Measurements from ENCODE around the gene RBM7. TPM values are rescaled to one million over a fixed set of nuclear protein-coding genes. Genes with fewer than 3 reads are reported as not detected.

Gene RBM7, protein sequence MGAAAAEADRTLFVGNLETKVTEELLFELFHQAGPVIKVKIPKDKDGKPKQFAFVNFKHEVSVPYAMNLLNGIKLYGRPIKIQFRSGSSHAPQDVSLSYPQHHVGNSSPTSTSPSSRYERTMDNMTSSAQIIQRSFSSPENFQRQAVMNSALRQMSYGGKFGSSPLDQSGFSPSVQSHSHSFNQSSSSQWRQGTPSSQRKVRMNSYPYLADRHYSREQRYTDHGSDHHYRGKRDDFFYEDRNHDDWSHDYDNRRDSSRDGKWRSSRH
- 42.6 TPM for polyA plus RNA-seq (2013, experiment 1 of 2; ENCODE audit: insufficient read length)
- polyA plus RNA-seq (2013, experiment 2 of 2; ENCODE audit: insufficient read length): 45.8 TPM

DNA sequence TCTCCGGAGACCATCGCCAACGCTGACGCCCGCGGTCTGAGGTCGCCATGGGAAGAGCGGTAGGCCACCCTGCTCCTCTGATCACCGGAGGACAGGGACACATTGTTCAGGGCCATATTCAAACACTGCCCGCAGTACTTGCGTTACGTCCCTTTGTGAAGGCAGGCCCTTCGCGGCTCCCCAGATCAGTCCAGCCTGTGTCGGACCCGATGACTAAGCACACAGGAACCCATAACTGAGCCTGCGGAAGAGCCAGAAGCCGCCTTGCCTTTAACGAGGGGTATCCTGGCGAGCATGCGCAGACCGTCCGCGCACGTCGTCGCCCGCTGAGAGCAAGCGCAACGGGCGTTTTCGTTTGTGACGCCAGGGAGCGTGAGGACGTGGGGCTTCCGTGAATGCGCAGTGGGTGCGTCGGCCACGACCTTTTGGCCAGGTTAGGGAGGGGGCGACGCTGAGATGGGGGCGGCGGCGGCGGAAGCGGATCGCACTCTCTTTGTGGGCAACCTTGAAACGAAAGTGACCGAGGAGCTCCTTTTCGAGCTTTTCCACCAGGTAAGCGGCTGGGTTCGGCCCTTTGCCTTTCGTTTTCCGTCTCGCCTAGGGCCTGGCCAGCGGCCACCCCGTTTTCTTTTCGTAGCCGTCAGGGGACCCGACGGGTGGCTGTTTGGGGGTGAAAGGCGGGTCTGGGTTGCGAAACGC lies at the start of gene RBM7, which contains the start of gene C11orf71:
Gene RBM7, plus strand, starts transcription at position 451 of the 699 bp plus-strand sequence. Its CDS starts 6 bp downstream, at position 457.
Gene C11orf71, minus strand, starts transcription at position 296 of the 699 bp plus-strand sequence. Its CDS starts 180 bp downstream, at position 116.
- DNase-seq: peak; percentile 99

DNA sequence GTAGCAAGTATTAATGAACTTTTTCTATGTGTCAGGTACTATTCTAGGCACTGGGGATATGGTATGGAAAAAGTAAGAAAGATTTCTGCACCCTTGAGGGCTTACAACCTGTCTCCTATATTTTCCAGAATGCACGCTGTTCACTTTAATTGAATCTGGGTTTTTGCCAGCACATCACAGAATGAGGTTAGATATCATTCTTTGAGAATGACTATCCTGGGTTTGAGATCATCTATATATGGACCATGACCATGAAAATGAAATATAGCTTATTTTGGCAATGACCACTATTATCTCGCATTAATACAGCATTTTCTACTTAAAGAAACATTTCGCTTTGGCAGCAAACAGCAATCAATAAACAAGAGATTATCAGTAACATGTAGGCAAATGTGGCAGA lies 47.0 kb upstream of the RBM7 start:
- peak; percentile 70 for DNase-seq

DNA sequence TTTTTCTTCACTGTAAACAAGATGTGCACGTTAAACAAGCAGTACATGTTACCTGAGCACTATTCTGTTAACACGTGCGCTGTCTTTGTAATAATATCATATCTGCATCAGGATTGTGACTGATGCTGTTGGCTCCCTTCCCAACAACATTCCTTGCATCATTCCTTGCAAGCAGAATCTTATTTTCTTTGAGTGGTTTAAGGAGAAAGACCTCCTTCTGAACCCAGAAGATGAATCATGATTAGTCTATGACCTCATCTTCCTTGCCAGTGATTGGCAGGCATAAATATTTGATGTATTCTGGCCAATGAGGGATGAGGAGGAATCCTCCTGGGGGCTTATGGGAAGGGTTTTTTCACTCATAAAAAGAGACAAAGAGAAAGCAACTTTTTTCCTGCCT lies 46.4 kb upstream of the RBM7 start:
- peak; percentile 97 for DNase-seq

- no peak for DNase-seq
Measured at GRCh38 chr11:114358716-114359115, 41.8 kb upstream of the RBM7 start.

GRCh38 chr11:114359342-114359741 lies 41.1 kb upstream of the RBM7 start:
- DNase-seq: peak; percentile 71

GRCh38 chr11:114362326-114362725 lies 38.1 kb upstream of the RBM7 start:
- DNase-seq: no peak

- DNase-seq: no peak
Measured at GRCh38 chr11:114362958-114363357, 37.5 kb upstream of the RBM7 start.

GRCh38 chr11:114366331-114367243 lies 33.9 kb upstream of the RBM7 start:
- peak; percentile 96 for DNase-seq

GRCh38 chr11:114367244-114367957 lies 33.1 kb upstream of the RBM7 start:
- DNase-seq: no peak

DNA sequence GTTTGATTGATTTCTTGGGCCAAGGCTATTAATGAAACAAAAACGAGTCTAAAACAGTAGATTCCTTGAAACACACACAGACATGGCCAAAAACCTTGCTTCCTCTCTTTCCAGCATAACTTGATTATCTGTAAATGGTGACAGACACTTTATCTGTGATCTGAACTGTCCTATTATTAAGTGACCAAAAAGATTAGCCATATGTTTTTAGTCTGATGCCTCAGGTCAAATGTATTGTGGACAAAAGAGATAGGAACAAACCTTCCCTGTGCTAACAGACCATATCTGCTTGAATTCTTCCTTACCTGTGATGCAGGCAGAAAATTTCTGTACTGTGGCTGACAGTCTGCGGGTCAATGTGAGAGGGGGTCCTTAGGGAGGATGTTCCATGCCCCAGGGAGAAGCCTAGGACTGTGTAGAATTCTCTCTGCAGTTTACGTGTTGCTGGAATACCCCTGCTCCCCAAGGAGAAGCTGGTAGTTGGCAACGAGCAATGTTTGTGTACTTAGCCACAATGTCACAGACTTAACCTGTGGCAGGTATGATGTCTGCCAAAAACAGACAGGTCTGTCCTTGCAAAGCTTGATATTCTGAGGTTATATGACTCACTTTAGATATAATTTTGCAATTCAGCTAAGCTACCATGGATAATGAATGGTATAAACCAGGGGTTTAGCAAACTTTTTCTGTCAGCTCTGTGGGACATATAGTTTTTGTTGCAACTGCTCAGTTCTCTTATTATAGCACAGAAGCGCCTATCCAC lies 31.4 kb upstream of the RBM7 start:
- no peak for DNase-seq

GRCh38 chr11:114375052-114375451 lies 25.4 kb upstream of the RBM7 start:
- no peak for DNase-seq

DNA sequence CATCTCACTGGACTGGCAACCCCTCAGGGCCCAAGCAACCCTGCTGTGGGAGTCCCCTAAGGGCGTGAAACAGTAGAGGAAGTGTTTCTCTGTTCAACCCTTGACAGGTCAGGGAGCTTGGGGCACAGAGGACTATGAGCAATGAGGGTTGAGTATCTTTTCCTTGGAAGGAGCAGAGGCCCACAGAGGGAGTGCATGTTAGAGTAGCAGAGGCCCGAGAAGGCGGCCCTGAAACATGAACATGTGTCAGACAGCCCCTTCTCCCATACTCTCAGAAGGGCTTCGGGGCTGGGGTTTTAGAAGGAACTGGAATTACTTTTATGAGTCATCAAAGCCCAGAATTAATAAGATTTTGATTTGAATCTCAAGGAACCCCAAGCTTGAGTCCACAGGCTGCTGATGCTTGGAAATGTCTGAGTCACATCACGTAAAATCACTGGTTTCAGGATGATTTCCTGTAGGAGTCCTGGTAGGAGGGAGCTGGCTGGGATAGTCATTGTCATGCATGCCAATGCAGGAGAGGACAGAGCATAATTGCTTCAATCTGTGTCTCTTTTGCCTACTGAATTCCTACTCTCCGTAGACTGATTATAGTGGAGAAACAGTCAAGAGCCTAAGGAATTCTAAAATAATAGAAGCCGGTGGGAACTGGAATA lies 22.7 kb upstream of the RBM7 start:
- peak; percentile 97 for DNase-seq

DNA sequence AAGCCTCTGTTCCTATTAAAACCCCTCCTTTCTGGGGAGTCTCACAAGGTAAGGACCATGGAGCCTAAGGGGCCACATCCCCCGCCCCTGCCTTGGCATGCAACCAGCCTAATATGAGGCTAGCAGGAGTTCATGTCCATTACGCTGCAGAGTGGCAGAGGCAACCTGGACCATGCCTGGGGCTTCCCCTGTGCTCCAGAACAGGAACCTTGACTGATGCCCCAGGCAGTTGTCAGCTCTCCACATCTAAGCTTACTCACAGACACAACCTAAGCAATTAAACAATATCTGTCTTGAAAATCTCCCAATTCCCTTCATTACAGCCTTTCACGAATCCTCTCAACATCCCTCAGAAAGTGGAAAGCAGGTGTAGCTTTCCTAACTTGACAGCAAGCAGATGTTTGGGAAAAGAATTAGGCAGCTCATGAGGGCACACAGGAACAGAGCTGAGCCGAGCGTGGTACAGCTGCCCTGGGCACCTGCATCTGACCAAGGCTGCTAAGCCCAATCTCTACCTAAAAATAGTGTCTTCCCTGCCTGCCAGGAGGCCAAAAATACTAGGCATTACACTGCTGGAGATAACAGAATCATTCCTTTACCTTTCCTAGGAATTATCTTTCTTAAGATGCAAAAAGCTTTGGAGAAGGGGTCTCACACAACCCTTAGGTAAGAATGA lies 20.9 kb upstream of the RBM7 start:
- no peak for DNase-seq

DNA sequence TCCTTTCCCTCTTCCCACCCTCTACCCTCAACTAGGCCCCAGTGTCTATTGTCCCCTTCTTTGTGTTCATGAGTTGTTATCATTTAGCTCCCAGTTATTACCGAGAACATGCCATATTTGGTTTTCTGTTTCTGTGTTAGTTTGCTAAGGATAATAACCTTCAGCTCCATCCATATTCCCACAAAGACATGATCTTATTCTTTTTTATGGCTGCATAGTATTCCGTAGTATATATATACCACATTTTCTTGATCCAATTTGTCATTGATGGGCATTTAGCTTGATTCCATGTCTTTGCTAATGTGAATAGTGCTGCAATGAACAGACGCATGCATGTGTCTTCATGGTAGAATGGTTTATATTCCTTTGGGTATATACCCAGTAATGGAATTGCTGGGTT lies 18.0 kb upstream of the RBM7 start:
- no peak for DNase-seq

DNA sequence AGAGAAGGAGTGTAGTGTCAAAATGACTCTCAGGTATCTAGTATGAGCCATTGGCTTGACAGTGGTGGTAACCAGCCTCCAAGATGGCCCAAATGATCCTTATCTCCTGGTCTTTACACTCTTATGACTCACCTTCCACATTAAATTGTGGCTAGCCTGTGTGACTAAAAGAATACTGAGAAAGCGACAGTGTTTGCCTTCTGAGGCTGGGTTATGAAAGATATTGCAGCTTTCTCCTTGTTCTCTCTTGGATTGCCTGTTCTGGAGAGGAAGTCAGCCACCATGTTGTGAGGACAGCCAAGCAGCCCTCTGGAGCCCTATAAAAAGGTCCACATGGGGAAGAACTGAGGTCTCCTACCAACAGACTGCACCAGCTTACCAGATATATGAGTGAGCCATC lies 16.0 kb upstream of the RBM7 start:
- no peak for DNase-seq

DNA sequence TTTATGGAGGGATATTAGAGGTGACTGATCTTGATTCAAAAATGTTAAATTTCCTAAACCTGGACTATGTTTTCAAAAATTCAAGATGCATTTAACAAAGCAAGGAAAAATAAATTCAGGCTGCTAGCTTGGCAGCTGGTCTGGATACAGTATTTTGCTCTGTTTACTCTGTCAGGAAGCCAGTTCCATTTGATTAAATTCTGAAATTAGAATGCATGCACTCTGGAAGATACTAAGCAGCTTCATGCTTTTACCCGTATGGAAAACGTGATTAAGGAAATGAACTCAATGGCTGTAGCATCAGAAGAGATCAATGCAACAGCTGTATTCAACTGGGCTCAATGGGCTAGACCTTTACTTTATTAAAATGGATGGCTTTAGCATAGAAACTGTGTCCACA lies 14.3 kb upstream of the RBM7 start:
- DNase-seq: no peak

DNA sequence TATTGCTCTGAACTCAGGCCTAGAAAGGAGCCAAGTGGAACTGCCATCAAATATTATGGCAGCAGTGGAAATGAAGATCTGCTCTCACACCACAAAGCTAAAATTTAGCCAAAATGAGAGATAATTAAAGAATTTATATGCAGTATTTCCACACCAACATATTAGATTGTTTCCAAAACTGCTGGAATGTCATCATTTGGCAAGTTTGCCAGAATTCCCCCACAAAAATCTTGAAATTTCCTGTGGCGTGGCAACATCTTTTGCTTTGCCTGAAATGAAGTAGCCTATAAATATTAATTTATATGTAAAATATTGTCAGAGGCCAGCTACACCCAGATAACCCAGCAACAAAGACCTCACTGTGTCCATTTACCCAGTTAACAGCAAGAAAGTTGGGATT lies 13.9 kb upstream of the RBM7 start:
- DNase-seq: peak; percentile 68

GRCh38 chr11:114392735-114393667 lies 7.5 kb upstream of the RBM7 start:
- no peak for DNase-seq

GRCh38 chr11:114395736-114396135 lies 4.7 kb upstream of the RBM7 start:
- no peak for DNase-seq
